GM23338 (cell line): ENCODE data around the gene STAM.

ENCODE experiments used
- CREB1 ChIP-seq: fragments of 250-450 bp; sonication (Bioruptor Pico); IDR thresholded peaks from 2 replicates; pipeline ENCODE4 v1.5.0; 2020; ENCODE audit warnings: low read depth, mild to moderate bottlenecking, moderate library complexity
- EZH2 ChIP-seq: fragments of 200-600 bp; sonication (generic); IDR thresholded peaks from one replicate; pipeline ENCODE4 v1.8.0; 2017; ENCODE audit warnings: antibody characterized with exemption, mild to moderate bottlenecking, low read depth; ENCODE audit not compliant: unreplicated experiment
- EZH2phosphoT487 ChIP-seq: fragments of 200-600 bp; sonication (generic); IDR thresholded peaks from one replicate; pipeline ENCODE4 v1.8.1; 2018; ENCODE audit warnings: antibody characterized with exemption; ENCODE audit not compliant: unreplicated experiment
- JUNB ChIP-seq: IDR thresholded peaks from one replicate; pipeline ENCODE4 v1.6.1; 2016; ENCODE audit warnings: antibody characterized with exemption; ENCODE audit not compliant: unreplicated experiment
- NANOG ChIP-seq: IDR thresholded peaks from 2 replicates; pipeline ENCODE4 v1.6.1; 2016; ENCODE audit warnings: antibody characterized with exemption, borderline replicate concordance
- POLR2AphosphoS5 ChIP-seq: IDR thresholded peaks from 2 replicates; pipeline ENCODE4 v1.6.1; 2016; ENCODE audit warnings: antibody characterized with exemption, low read depth
- ZNF331 ChIP-seq: fragments of 250-450 bp; sonication (Bioruptor Pico); IDR thresholded peaks from 2 replicates; pipeline ENCODE4 v1.5.0; 2020; ENCODE audit warnings: low read depth, mild to moderate bottlenecking, moderate library complexity
- TF ChIP-seq, protein P1 (sequence below), 2 experiments: fragments of 200-600 bp in 1 of 2; sonication (generic) in 1 of 2; conservative IDR thresholded peaks; 2 replicates each; pipeline versions ENCODE4 v1.5.1 to v1.6.1; 2016 to 2017; ENCODE audit warnings: antibody characterized with exemption in 2 of 2, low read depth in 2 of 2, mild to moderate bottlenecking in 2 of 2, moderate library complexity in 1 of 2
- TF ChIP-seq, protein P2 (sequence below): IDR thresholded peaks from one replicate; pipeline ENCODE4 v1.6.1; 2018; ENCODE audit warnings: antibody characterized with exemption; ENCODE audit not compliant: unreplicated experiment

DNA sequence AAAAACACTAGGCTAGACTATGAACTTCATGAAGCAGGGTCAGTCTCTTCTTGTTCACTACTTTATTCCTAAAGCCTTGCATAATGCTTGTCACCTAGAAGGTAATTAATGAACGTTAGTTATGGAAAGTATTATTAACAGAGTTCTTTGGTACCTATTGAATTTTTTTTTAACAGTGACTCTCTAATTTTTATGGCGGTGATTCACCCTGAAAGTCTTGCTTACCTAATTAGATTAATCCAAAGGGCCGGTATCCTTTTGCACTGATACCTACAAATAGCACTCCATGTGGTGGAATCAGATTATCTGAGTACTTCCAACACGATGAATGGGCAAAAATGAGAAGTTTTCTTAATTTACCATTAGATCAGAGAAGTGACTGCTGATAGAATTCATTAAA is 31.7 kb downstream of the STAM start:
- TF ChIP-seq, protein P1, sequence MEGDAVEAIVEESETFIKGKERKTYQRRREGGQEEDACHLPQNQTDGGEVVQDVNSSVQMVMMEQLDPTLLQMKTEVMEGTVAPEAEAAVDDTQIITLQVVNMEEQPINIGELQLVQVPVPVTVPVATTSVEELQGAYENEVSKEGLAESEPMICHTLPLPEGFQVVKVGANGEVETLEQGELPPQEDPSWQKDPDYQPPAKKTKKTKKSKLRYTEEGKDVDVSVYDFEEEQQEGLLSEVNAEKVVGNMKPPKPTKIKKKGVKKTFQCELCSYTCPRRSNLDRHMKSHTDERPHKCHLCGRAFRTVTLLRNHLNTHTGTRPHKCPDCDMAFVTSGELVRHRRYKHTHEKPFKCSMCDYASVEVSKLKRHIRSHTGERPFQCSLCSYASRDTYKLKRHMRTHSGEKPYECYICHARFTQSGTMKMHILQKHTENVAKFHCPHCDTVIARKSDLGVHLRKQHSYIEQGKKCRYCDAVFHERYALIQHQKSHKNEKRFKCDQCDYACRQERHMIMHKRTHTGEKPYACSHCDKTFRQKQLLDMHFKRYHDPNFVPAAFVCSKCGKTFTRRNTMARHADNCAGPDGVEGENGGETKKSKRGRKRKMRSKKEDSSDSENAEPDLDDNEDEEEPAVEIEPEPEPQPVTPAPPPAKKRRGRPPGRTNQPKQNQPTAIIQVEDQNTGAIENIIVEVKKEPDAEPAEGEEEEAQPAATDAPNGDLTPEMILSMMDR (conservative IDR thresholded peaks at IDR 0.05; ENCODE audit: low read depth in 2 of 2), result no peak
- TF ChIP-seq, protein P2, sequence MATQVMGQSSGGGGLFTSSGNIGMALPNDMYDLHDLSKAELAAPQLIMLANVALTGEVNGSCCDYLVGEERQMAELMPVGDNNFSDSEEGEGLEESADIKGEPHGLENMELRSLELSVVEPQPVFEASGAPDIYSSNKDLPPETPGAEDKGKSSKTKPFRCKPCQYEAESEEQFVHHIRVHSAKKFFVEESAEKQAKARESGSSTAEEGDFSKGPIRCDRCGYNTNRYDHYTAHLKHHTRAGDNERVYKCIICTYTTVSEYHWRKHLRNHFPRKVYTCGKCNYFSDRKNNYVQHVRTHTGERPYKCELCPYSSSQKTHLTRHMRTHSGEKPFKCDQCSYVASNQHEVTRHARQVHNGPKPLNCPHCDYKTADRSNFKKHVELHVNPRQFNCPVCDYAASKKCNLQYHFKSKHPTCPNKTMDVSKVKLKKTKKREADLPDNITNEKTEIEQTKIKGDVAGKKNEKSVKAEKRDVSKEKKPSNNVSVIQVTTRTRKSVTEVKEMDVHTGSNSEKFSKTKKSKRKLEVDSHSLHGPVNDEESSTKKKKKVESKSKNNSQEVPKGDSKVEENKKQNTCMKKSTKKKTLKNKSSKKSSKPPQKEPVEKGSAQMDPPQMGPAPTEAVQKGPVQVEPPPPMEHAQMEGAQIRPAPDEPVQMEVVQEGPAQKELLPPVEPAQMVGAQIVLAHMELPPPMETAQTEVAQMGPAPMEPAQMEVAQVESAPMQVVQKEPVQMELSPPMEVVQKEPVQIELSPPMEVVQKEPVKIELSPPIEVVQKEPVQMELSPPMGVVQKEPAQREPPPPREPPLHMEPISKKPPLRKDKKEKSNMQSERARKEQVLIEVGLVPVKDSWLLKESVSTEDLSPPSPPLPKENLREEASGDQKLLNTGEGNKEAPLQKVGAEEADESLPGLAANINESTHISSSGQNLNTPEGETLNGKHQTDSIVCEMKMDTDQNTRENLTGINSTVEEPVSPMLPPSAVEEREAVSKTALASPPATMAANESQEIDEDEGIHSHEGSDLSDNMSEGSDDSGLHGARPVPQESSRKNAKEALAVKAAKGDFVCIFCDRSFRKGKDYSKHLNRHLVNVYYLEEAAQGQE, result no peak
- TF ChIP-seq EZH2phosphoT487 (no peak), EZH2 (no peak), POLR2AphosphoS5 (no peak), CREB1 (CRISPR knock-in tag) (no peak), NANOG (no peak), JUNB (no peak), ZNF331 (no peak)
